Activated CD4-positive, alpha-beta T cell treated with anti-CD3 and anti-CD28 coated beads, Interleukin-2, Interleukin-6, amounts not matched to agents 100 ng/mL and 50 ng/mL, durations not matched to agents 16 hours and 8 hours (primary cell): ENCODE results near the gene GATAD2A.
A peak's percentile ranks its signal among the peaks of the same experiment; 100 is the strongest.
"Not testable (repeated sequence)": the region's sequence is repeated elsewhere in the genome, so short reads cannot be mapped to it uniquely, and the experiment has no call there.

Source experiments
- DNase-seq: peaks from one replicate; pipeline ENCODE4 v3.0.0-alpha.2; 2020

GATAD2A gene

DNA sequence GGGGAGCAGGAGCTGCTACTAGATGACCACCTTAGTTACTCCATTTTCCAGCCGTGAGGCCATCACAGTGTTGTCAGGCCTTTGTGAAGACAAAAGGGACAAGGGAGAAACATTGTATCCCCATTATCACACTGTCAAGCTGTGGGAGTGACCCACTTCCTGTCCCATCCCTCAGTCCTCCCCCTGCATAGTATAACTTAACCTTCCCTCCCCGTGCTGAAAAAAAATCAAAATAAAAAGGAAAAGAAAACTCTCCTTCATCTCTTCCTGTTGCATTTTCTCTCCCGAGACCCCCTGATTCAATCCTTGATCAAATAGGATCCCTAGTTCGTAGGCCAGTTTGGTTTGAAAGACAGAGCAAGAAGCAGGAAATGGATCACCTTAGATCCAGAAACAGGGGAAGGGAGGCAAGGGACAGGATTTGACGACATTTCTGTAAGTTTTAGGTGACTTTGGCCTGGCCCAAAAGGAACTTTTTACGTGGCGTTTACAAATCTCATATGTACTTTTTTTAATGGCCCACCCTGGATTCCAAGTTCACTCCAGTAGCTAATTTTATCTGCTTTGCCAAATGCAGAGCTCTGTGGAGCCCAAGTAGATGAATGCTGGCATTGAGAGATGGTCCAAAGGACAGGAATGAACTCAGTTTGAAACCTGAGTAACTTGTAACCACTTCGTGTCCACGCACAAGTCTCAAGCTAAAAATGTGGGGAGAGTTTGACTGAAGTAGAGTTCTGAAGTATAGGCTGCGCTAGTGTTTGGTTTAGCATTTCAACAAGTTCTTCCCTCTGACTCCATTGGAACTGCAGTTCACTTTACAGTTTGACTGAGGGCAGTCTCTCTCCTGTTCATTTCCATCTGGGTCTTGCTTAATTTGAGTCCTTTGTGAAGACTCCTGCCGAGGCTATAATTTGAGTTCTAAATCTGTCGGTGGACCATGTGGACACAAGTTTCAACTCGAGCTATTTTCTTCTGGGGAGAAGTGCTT lies 16.6 kb upstream of the GATAD2A start:
- DNase-seq: no peak

DNA sequence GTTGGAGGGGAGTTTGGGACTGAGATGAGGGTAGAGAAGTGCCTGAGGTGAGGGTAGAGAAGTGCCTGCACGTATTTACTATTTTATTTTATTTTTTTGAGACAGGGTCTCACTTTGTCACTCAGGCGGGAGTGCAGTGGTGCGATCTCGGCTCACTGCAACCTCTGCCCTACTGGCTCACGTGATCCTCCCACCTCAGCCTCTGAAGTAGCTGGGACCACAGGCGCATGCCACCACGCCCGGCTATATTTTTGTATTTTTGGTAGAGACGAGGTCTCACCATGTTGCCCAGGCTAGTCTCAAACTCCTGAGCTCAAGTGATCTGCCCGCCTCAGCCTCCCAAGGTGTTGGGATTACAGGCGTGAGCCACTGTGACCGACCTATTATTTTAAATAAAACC lies 15.8 kb upstream of the GATAD2A start:
- DNase-seq: not testable (repeated sequence)

DNA sequence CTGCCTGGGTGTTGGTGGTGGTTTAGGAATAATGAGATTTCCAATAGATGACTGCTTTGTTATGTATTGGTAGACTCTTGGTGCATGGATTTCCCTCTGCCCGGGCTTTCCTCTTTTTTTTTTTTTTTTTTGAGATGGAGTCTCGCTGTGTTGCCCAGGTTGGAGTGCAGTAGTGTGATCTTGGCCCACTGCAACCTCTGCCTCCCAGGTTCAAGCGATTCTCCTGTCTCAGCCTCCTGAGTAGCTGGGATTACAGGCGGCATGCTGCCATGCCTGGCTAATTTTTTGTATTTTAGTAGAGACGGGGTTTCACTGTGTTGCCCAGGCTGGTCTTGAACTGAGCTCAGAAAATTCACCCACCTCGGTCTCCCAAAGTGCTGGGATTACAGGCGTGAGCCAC lies 11.1 kb upstream of the GATAD2A start:
- DNase-seq: not testable (repeated sequence)

DNA sequence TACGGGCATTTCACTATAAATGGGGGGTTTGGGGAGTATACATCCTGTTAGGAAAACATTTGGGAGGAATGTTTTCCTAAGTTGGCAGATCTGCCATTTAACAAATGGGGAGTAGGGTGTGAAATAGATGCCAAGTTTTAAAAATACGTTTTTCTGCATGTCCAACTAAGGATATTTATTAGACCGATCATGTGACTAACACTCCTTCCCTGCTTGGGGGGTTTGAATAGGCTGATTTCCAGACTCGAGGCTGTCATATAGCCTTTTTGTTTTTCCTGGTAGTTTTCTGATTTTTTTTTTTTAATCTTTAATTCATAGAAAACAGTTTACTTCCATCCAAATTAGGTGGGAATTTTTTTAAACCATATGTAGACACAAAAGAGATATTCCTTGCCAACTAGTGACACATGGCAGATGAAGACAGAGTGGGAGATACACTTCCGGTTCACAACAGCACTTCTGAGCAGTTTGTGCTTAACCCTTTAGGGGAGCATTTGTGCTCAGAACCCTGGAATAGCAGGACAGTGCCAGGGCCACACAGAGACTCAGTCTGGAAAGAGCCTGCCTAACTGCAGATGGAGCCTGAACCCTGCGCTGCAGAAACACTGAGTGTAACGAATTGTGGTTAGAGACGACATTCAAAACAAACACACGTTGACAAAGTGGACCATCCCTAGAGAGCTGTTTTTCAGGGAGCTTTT lies 5.6 kb upstream of the GATAD2A start:
- no peak for DNase-seq

DNA sequence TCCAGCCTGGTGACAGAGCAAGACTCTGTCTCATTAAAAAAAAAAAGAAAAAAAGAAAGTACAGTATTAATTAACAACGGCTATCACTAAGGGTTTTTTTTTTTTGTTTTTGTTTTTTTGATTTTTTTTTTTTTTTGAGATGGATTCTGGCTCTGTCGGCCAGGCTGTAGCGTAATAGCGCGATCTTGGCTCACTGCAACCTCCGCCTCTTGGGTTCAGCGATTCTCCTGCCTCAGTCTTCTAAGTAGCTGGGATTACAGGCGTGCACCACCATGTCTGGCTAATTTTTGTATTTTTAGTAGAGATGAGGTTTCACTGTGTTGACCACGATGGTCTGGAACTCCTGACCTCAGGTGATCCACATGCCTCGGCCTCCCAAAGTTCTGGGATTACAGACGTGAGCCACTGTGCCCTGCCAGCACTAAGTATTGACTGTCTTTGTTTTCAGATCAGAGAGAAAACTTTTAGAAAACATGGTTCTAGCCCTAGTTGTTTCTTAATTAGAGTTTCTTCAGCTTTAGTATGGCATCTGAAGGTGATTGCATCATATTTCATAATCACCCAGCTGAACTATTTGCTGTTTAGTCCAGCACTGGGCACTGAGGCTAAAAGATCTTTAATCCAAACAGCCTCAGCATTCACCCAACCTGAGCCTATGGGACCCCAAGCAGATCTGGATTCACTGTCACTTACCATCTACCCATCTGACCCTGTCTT lies 2.7 kb upstream of the GATAD2A start:
- DNase-seq: no peak

DNA sequence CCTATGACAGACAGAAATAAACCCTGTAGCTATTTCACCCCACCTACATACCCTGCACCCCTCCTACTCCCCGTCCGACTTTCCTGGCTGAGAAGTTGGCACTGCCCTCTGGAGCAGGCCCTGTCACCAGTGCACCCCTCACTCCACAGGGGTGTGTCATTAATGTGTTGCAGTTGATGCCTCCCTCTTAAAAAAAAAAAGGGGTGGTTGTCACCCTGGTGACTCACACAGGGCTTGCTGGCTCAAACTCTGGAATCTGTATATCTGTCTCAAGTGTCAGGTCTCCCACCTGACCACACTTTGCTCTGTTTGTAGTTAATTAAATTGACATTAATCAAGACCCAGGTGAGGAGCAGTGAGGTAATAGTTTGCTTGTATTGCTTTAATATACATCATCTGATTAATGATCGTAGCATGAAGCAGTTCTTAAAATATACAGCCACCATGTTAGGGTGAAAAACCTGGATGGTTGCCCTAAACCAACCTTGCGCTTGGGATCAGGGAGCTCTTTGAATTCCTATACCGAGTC lies 2.0 kb upstream of the GATAD2A start:
- DNase-seq: no peak

DNA sequence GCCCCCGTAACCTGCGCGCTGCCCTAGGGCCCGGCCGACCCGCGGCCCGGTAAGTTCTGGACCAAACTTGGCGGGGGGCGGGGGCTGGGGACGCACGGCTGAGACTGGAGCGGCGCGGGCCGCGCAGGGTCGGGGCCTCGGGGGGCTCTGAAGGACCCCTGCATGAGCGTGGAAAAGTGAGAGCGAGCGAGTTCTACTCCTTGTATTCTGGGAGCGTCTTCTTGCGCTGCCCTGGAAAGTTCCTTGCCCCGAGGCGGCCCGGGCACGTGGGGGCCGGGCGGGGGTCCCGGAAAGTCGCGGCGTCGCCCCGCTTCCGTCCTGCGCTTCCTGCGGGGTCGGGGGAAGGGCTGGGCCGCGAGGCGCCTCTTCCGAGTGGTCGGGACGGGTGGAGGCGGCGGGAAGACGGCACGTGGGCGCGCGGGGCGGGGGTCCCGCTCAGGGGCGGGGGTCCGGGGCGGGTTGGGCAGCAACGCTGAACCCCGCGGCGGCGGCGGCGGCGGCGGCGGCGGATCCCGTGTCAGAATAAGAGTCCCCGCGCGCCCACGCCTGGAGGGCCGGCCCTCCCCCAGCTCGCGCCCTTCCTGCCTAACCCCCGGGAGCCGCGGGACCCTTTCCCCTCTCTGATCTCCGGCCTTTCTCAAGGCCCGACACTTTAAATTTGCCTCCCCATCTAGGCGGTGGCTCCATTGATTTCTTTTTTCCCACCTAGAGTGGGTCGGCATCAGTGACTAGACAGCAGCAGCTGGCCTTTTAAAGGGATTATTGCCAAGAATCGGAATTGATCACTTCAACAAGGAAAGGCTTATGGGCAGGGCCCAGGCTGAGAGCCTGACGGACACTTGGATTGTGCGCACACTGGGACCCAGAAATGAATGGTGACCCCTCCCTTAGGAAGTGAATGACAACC lies 749 bp downstream of the GATAD2A start:
- DNase-seq: peak; percentile 54

DNA sequence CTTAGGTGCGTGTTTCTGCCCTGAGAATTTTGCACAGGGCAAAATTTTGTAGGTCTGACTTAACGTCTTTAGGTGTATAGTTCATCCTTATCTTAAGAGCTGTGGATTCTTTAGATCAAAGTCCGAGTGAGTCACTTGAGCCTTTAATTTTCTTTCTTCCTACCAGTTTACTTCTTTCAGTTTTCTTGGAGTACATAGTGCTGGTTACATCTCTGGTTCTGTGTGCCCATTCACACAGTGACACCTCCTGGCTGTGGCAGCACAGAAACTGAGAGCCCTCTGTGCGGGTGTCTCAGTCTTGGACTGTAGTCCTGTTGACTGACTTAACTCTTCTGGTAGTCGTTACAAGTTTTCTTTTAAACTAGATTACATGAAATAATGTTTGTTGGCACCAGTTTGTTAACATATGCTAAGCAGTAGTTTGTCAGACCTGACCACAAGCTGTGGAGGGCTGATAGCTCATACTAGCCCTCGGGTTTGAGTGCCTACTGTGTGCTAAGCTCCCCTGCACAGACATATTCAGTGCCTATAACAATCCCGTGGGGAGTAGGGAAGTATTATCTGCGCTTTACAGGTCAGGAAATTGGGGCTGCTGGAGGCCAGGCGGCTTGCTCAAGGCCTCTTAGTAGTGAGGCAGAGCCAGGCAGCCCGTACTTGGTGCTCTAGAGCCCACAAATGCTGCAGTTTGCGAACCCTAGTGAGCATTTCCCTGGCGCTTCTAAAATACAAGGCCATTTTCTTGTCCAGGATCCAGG lies 1.6 kb downstream of the GATAD2A start:
- DNase-seq: peak; percentile 73

DNA sequence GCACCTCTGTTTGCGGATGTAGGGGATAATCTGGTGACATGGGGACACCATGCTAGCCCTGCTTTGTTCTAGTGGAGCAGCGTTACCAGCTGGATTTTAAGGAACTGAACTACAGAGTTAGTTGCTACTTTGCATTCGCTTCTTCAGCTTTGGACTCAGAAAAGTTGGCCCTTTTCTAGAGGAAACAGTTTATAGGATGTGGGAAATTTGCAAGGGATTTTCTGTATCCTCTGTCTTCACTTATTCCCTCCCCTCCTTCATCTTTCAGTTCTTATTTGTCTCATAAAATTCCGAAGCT lies 2.1 kb downstream of the GATAD2A start:
- no peak for DNase-seq

DNA sequence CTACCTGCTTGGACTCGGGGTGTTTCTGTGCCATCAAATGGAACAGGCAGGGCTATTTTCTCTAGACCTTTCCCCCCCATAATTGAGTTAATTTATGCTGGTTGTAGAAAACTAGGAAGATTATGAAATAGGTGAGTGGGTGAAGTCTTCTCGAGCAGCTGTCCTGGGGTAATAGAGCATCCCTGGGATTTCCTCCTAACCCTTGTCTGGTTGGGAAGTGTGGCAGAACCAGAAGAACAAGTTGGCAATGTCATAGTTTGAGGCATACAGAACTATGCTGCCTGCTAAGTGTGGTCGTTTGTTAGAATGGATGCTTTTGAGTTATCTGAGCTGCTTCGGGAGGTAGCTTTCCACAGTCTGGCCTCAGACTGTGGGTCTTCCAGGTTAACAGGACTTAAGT lies 3.7 kb downstream of the GATAD2A start:
- DNase-seq: no peak

DNA sequence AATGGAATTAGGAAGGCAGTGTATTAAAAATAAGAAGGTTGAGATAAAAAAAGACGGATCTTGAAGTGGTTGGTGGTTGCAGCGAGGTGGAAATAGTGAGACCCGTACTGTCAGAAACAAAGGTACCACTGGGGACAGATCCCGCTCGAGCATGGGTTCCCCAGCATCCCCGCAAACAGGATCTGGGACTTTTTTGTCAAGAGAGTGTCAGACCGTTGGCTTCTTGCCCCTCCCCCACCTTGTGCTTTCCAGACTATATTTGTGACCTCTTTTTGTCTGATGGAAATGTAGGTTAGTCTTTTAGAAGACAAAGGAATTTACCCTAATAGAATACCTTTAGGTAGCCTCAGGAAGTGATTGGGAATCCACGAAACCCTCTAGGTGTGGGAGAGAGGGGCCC lies 4.2 kb downstream of the GATAD2A start:
- DNase-seq: no peak

DNA sequence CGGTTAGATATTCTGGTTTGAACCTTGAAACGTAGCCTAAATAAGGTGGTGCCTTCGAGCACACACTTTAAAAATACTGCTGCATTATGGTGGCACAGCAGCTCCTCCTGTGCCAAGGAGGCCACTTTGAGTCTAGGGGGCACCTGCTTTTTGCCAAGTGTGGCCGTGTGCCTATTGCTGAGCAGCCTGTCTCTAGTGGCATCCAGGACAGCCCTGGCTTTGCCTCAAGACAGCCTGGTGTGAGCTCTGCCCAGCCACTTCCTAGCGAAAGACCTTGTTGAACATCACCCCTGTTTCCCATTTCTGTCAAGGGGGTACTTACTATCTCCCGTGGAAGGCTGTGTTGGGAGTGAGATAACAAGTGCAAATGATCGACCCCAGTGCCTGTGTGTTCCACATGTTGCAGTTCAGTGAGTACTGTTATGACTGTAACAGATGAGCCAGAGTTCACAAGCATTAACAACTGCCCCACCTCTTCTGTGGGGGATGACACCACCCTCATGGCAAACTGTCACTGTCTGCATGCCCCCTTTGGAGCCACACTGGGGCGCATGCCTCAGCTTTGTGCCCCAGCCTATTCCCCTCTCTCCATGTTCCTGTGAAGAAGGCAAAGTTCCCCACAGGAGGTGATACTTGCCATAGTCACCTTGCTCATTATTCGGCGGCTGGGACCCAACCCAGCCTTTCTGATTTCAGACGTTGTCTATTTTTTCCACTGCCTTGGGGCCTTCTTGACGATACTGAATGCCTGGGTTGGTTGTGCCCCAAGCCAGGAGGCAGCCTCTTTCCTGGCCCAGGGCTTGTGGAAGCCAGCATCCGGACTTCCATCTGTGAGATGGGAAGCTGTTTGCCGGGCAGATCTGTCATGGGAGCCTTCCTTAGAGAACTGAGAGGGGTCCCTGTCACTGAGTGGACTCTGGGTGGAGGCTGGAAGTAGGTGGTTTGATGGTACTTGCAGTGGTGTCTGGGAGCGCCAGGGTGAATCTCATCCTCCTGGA lies 5.4 kb downstream of the GATAD2A start:
- DNase-seq: peak; percentile 68

DNA sequence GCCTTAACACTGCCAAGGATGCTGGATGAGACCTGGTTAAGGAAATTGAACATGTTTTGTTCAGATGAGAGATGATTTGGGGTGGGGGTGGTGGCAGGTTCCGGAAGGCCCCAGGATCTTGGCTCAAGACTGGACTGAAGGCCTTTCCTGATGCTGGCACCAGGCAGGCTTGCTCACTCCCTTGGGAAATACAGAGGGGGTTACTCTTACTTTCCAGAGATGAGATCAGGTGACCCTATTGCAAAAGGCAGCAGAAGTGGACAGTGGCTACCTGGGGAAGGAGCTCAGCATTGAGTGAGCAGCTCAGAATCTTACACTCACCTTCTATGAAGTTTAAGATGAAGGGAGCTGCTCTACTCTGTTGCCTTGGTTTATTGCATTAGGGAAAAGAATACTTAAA lies 10.8 kb downstream of the GATAD2A start:
- DNase-seq: no peak

DNA sequence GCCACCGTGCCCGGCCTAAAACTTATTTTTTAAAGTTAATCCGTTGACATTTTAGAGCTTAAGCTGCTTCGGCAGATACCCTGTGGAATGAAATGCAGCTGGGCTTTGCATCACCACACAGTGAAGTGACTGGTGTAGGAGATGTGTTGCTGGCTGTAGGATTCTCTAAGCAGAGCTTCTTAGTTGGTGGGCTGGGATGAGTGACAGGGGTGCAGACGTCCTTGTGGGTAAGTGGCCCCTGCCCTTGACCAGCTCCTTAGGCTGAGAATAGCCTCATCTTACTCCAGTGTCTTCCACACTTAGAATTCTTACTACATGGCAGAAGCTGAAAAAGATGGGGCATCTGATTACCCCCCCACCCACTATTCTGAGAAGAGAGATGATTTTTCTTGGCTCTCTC lies 11.6 kb downstream of the GATAD2A start:
- DNase-seq: no peak

DNA sequence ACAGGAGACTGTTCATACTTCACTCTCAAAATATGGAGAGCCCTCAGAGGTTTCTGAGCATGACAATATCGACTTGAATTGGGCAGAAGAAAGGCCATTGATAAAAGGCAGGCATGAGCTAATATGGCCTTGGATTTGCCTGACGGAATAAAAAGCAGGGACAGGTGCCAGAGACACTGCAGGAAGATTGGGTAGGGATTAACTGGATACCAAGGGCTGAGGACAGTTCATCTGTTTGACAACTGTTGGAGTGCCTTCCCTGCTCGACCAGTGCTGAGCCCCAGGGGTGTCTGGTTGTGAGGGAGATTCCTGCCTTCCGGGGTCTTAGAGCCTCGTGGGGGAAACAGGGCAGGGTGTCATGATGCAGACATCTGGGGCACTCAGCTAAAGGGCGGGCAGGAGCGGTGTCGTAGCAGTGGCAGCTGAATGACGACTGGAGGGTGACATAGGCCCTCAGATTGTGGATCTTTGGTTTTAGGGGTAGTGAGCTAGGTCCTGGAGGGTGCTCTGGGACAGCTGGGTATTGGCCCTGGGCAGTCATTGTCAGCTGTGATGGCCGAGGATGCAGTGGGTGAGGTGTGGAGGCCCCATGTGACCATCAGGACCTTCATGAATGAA lies 12.3 kb downstream of the GATAD2A start:
- DNase-seq: no peak

DNA sequence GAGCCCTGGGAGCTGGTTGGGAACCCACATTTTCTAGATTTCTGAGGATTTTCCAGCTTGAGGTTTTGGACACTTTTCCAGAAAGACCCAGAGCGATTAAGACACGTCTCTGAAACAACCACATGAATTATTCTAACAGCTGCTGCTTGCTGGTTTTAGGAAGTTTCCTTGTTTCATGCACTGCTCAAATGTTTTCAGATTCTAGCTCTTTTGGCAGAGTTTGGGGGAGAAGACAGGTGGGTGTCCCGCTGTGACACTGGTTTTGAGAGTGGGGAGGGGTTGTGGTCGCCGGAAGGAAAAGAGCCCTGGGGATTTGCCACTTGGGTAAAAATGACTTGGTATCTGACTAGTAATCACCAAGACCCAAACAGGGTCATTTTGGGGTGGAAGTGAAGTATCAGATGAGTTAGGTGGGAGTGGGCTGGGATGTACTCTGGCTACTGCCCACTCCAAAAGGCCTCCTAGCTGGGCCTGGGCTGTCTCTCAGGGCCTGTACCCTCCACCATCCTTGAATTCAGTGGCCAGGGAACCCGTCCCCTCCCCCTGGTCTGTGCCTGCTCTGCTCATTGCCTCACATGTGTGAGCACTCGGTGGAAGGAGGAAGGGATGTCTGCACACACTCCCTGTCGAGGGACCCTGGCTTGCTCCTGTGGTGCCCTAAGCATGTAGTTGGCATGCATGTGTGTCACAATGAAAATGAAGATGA lies 13.2 kb downstream of the GATAD2A start:
- no peak for DNase-seq

DNA sequence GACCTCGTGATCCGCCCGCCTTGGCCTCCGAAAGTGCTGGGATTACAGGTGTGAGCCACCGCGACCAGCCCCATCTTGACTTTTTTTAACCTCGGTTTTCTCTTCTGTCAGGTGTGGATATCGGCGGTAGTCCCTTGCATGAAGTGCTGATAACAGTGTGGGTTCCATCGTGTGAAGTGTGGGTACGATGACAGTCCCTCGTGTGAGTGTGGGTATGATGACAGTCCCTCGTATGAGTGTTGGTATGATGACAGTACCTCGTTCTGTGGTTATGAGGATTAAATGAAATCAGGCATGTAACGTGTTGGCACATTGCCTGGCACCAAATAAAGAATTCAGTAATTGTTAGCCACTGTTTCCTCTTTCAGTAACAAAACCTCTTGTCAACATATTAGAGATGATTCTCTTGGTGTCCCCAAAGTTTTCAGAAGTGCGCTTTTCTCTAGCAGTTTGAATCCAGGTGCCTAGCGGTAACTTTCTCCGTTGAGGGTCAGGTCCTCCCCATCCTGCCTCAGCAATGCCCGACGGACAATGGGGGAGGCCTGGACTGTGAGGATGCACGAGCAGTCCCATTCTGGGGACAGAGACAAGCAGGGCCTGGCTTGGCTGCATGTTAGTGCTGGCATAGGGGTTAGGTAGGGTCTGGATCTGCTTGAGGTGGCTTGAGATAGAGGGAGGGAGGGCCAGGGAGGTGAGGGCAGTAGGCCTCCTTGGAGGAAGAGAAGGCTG lies 15.3 kb downstream of the GATAD2A start:
- peak; percentile 40 for DNase-seq

DNA sequence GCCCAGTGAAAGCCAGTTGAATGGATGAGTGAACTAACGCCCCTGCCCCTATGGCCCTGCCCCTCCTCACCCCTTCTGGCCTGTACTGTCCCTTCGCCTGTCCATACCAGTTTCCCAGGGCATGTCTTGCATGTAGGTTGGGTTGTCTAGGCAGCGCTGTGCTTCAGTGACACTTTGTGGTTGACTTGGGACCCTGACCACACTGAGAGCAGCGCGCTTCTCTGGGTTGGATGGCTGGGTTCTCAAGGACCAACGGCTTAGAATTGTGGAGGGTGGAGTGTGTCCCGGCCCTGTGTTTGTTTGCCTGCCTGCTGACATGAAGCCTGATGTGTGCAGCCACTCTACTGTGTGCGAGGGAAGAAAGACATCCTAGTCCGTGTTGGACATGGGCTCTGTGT lies 15.8 kb downstream of the GATAD2A start:
- DNase-seq: no peak
